G401 (cell line): ENCODE data around the gene HS3ST6. TPM values are rescaled to one million over a fixed set of nuclear protein-coding genes. Genes with fewer than 3 reads are reported as not detected.
A peak's percentile ranks its signal among the peaks of the same experiment; 100 is the strongest.
"Not testable (repeated sequence)": the region's sequence is repeated elsewhere in the genome, so short reads cannot be mapped to it uniquely, and the experiment has no call there.

Source experiments
- DNase-seq: peaks from one replicate; pipeline ENCODE4 v3.0.0-alpha.2; 2015; ENCODE audit warnings: low spot score
- in situ Hi-C: cut with HindIII; loops from 2 replicates; pipeline ENCODE4 v1.10.0; 2016; ENCODE audit warnings: low sequenced_read_pairs, mixed read lengths
- total RNA-seq: library from RNA; depleted of rRNA; stranded (reverse); fragments of >200 nt; shearing (Covaris generic); gene quantifications from 2 replicates; pipeline ENCODE4 v1.2.3, GENCODE V29; 2014

HS3ST6 gene
- total RNA-seq, 1 experiment from 2014 or later: 1.2 TPM

- DNase-seq: no peak
- in situ Hi-C loops: no loop called here
Observed at GRCh38 chr16:1895068-1895467, 23.1 kb downstream of the HS3ST6 start.

GRCh38 chr16:1890708-1891050 lies 27.5 kb downstream of the HS3ST6 start:
- in situ Hi-C loops: no loop called here
- no peak for DNase-seq

GRCh38 chr16:1890024-1890707 lies 28.0 kb downstream of the HS3ST6 start:
- no peak for DNase-seq
- in situ Hi-C loops: no loop called here

- no peak for DNase-seq
- in situ Hi-C loops: no loop called here
Observed at GRCh38 chr16:1887711-1888354, 30.4 kb downstream of the HS3ST6 start.

- in situ Hi-C loops: no loop called here
- no peak for DNase-seq
Observed at GRCh38 chr16:1884889-1885288, 33.3 kb downstream of the HS3ST6 start.

- no peak for DNase-seq
Observed at GRCh38 chr16:1884155-1884760, 34.0 kb downstream of the HS3ST6 start.

GRCh38 chr16:1881172-1881571 lies 37.0 kb downstream of the HS3ST6 start:
- in situ Hi-C loops, DNase-seq: not testable (repeated sequence)

More at GRCh38 chr16:1884155-1884760, 34.0 kb downstream of the HS3ST6 start:
- in situ Hi-C loops: no loop called here

- in situ Hi-C loops: no loop called here
Observed at GRCh38 chr16:1879477-1879876, 38.7 kb downstream of the HS3ST6 start.

GRCh38 chr16:1878256-1878655 lies 40.0 kb downstream of the HS3ST6 start:
- DNase-seq: no peak
- in situ Hi-C loops: no loop called here

More at GRCh38 chr16:1879477-1879876, 38.7 kb downstream of the HS3ST6 start:
- DNase-seq: no peak

GRCh38 chr16:1877804-1878203 lies 40.4 kb downstream of the HS3ST6 start:
- in situ Hi-C loops: no loop called here
- DNase-seq: no peak

GRCh38 chr16:1877089-1877488 lies 41.1 kb downstream of the HS3ST6 start:
- no peak for DNase-seq
- in situ Hi-C loops: no loop called here

- DNase-seq: no peak
- in situ Hi-C loops: no loop called here
Observed at GRCh38 chr16:1876468-1876867, 41.7 kb downstream of the HS3ST6 start.

GRCh38 chr16:1876066-1876465 lies 42.1 kb downstream of the HS3ST6 start:
- in situ Hi-C loops, DNase-seq: not testable (repeated sequence)

- in situ Hi-C loops: no loop called here
- DNase-seq: no peak
Observed at GRCh38 chr16:1874854-1875253, 43.4 kb downstream of the HS3ST6 start.

GRCh38 chr16:1871974-1872635 lies 46.1 kb downstream of the HS3ST6 start, which contains the start of gene MEIOB:
Gene MEIOB, minus strand, starts transcription at chr16:1872164. Its CDS starts 3,989 bp downstream, at chr16:1868175.
- in situ Hi-C loops: no loop called here
- peak; percentile 8 for DNase-seq

GRCh38 chr16:1870365-1871082 lies 47.7 kb downstream of the HS3ST6 start:
- DNase-seq: no peak
- in situ Hi-C loops: no loop called here

- in situ Hi-C loops: no loop called here
- DNase-seq: no peak
Observed at GRCh38 chr16:1865902-1866690, 52.1 kb downstream of the HS3ST6 start.

GRCh38 chr16:1863681-1864460 lies 54.3 kb downstream of the HS3ST6 start:
- peak; percentile 59 for DNase-seq
- in situ Hi-C loops: no loop called here
